ENCODE measurements around the gene CPT1A.

DNA sequence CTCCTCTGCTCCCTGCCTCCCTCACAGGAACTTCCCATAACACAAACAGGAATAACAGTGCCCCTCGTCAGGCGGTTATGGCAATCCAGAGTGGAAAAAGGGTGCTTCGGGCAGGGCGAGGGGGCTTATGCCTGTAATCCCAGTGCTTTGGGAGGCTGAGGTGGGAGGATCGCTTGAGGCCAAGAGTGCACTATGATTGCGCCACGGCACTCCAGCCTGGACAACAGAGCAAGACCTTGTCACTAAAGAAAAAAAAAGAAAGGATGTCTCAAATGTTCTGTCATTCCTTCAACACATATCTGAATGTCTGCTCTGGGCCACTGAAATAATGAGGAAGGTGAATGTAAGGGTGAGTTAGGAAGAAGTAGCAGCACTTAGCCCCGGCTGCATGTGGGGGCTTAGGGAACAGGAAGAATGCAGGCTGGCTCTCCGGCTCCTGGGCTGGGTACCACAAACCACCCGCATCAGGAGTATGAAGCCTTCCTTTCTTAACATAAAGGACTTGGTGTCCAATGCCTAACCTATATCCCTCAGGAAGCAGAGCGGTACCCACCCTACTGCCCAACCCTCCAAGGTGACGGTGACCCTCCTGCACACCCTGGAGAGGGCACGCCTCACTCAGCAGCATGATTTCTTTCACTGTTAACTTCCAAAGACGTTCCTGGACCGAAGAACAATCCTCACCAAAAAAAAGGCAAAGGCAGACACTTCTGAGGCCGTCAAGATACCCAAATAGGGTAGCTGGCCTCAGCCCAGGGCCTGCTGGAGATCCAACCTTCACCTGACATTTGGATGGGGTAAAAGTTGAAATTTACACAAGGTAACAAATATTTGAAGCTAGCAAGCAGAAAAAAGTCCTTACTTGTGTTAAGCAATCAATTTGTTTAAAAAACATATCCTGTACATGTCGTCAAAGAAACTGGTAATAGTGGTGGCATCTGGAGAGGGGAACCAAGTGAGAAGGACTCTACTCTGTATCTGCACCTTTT, 3.8 kb downstream of the CPT1A start:
- TF ChIP-seq GATA3 (IDR thresholded peaks at IDR 0.05; ENCODE audit: low read depth, low read length), result no peak
- no peak for TF ChIP-seq GATA2 (IDR thresholded peaks at IDR 0.05; ENCODE audit: low read depth, low read length)

Data from SH-SY5Y (cell line).